Muscle layer of duodenum (tissue), 2 donors: ENCODE results near the gene ACACB.

Experiments used
- H3K27ac ChIP-seq: one replicate; pipeline ENCODE4 v1.7.0; 2013; ENCODE audit warnings: mild to moderate bottlenecking, low read length
- H3K27me3 ChIP-seq: one replicate; pipeline ENCODE4 v1.7.0; 2013; ENCODE audit warnings: low read depth, mild to moderate bottlenecking, control low read depth, low read length
- H3K36me3 ChIP-seq, 2 donors: one replicate each; pipeline ENCODE4 v1.7.0; 2013; ENCODE audit warnings: low read length in 2 of 2, control low read depth in 1 of 2, mild to moderate bottlenecking in 1 of 2; ENCODE audit not compliant: insufficient read depth in 2 of 2, control insufficient read depth in 1 of 2
- H3K4me1 ChIP-seq, 2 donors: one replicate each; pipeline ENCODE4 v1.7.0; 2013; ENCODE audit warnings: low read length in 2 of 2, mild to moderate bottlenecking in 2 of 2, control low read depth in 1 of 2, moderate library complexity in 1 of 2; ENCODE audit not compliant: insufficient read depth in 2 of 2, control insufficient read depth in 1 of 2
- H3K4me3 ChIP-seq, 2 donors: one replicate each; pipeline ENCODE4 v1.7.0; 2013; ENCODE audit warnings: low read length in 2 of 2, low read depth in 1 of 2, mild to moderate bottlenecking in 1 of 2
- H3K9me3 ChIP-seq, 2 donors: one replicate each; pipeline ENCODE4 v1.7.0; 2013; ENCODE audit warnings: low read length in 2 of 2, control low read depth in 1 of 2, mild to moderate bottlenecking in 1 of 2; ENCODE audit not compliant: control insufficient read depth in 1 of 2
- donor health status: healthy.

Gene ACACB

GRCh38 chr12:109240365-109240764 lies 124.0 kb downstream of the ACACB start:
- H3K27me3 ChIP-seq: no peaks in the 10 kb centered on the region
- no peak overlapping the region for H3K4me3 ChIP-seq
- H3K27ac ChIP-seq: no peak overlapping the region
- H3K9me3 ChIP-seq: no peaks in the 10 kb centered on the region
- H3K36me3 ChIP-seq: peaks cover 58 to 80% of the 10 kb centered on the region in 2 donors
- H3K4me1 ChIP-seq: no peaks in the 10 kb centered on the region

GRCh38 chr12:109241936-109242335 lies 125.5 kb downstream of the ACACB start:
- Histone ChIP-seq H3K4me3 (no peak overlapping the region), H3K27ac (no peak overlapping the region), H3K27me3 (no peaks in the 10 kb centered on the region), H3K9me3 (no peaks in the 10 kb centered on the region), H3K4me1 (no peaks in the 10 kb centered on the region), H3K36me3 (peaks cover 62 to 78% of the 10 kb centered on the region in 2 donors)

- Histone ChIP-seq H3K27me3 (no peaks in the 10 kb centered on the region), H3K4me1 (peaks cover 0 to 3% of the 10 kb centered on the region in 2 donors), H3K36me3 (peaks cover 63 to 81% of the 10 kb centered on the region in 2 donors), H3K27ac (no peak overlapping the region), H3K4me3 (no peak overlapping the region), H3K9me3 (no peaks in the 10 kb centered on the region)
Observed at GRCh38 chr12:109244073-109244472, 127.7 kb downstream of the ACACB start.

GRCh38 chr12:109246221-109246620 lies 129.8 kb downstream of the ACACB start:
- H3K36me3 ChIP-seq: peaks cover 50 to 73% of the 10 kb centered on the region in 2 donors
- H3K27ac ChIP-seq: no peak overlapping the region
- H3K9me3 ChIP-seq: no peaks in the 10 kb centered on the region

GRCh38 chr12:109247831-109248654 lies 131.7 kb downstream of the ACACB start:
- Histone ChIP-seq H3K4me3 (no peak overlapping the region), H3K27me3 (no peaks in the 10 kb centered on the region), H3K9me3 (no peaks in the 10 kb centered on the region), H3K4me1 (peaks cover 0 to 3% of the 10 kb centered on the region in 2 donors), H3K27ac (no peak overlapping the region), H3K36me3 (peaks cover 50 to 73% of the 10 kb centered on the region in 2 donors)

More at GRCh38 chr12:109246221-109246620, 129.8 kb downstream of the ACACB start:
- Histone ChIP-seq H3K4me3 (no peak overlapping the region), H3K27me3 (no peaks in the 10 kb centered on the region), H3K4me1 (peaks cover 0 to 3% of the 10 kb centered on the region in 2 donors)

- Histone ChIP-seq H3K27ac (no peak overlapping the region), H3K36me3 (peaks cover 56 to 84% of the 10 kb centered on the region in 2 donors), H3K27me3 (no peaks in the 10 kb centered on the region), H3K4me1 (peaks cover 0 to 3% of the 10 kb centered on the region in 2 donors), H3K4me3 (no peak overlapping the region), H3K9me3 (peaks cover 0 to 5% of the 10 kb centered on the region in 2 donors)
Observed at GRCh38 chr12:109250523-109250922, 134.1 kb downstream of the ACACB start.

- H3K27ac ChIP-seq: no peak overlapping the region
- H3K36me3 ChIP-seq: peaks cover 39 to 80% of the 10 kb centered on the region in 2 donors
- no peaks in the 10 kb centered on the region for H3K27me3 ChIP-seq
- H3K4me3 ChIP-seq: no peak overlapping the region
- peaks cover 0 to 5% of the 10 kb centered on the region in 2 donors for H3K9me3 ChIP-seq
- H3K4me1 ChIP-seq: peaks cover 0 to 3% of the 10 kb centered on the region in 2 donors
Observed at GRCh38 chr12:109252799-109253198, 136.4 kb downstream of the ACACB start.

GRCh38 chr12:109253913-109254544 lies 137.6 kb downstream of the ACACB start:
- Histone ChIP-seq H3K4me1 (no peaks in the 10 kb centered on the region), H3K27ac (no peak overlapping the region), H3K9me3 (peaks cover 0 to 5% of the 10 kb centered on the region in 2 donors), H3K36me3 (peaks cover 46 to 82% of the 10 kb centered on the region in 2 donors), H3K27me3 (no peaks in the 10 kb centered on the region), H3K4me3 (no peak overlapping the region)

- H3K4me3 ChIP-seq: no peak overlapping the region
- no peaks in the 10 kb centered on the region for H3K27me3 ChIP-seq
- no peak overlapping the region for H3K27ac ChIP-seq
- H3K9me3 ChIP-seq: peaks cover 0 to 5% of the 10 kb centered on the region in 2 donors
- H3K36me3 ChIP-seq: peaks cover 54 to 87% of the 10 kb centered on the region in 2 donors
- H3K4me1 ChIP-seq: no peaks in the 10 kb centered on the region
Observed at GRCh38 chr12:109255377-109255776, 139.0 kb downstream of the ACACB start.

GRCh38 chr12:109256011-109256410 lies 139.6 kb downstream of the ACACB start:
- H3K9me3 ChIP-seq: peaks cover 0 to 5% of the 10 kb centered on the region in 2 donors
- no peaks in the 10 kb centered on the region for H3K27me3 ChIP-seq
- peaks cover 59 to 92% of the 10 kb centered on the region in 2 donors for H3K36me3 ChIP-seq
- H3K27ac ChIP-seq: no peak overlapping the region
- no peaks in the 10 kb centered on the region for H3K4me1 ChIP-seq
- no peak overlapping the region for H3K4me3 ChIP-seq

- Histone ChIP-seq H3K27me3 (no peaks in the 10 kb centered on the region), H3K4me1 (no peaks in the 10 kb centered on the region), H3K36me3 (peaks cover 45 to 84% of the 10 kb centered on the region in 2 donors), H3K4me3 (no peak overlapping the region), H3K27ac (no peak overlapping the region), H3K9me3 (peaks cover 0 to 5% of the 10 kb centered on the region in 2 donors)
Observed at GRCh38 chr12:109258201-109258600, 141.8 kb downstream of the ACACB start.
